HepG2 (cell line): Measurements from ENCODE around the gene HPS6. TPM values are rescaled to one million over a fixed set of nuclear protein-coding genes. Genes with fewer than 3 reads are reported as not detected.

ENCODE experiments used
- ATF7 ChIP-seq, 2 experiments: fragments of 450-650 bp in 1 of 2; sonication (generic) in 1 of 2; formaldehyde crosslinking in 1 of 2; IDR thresholded peaks; 2 replicates each; pipeline versions ENCODE4 v1.4.0 to v1.6.1; 2016 to 2020; ENCODE audit warnings: antibody characterized with exemption in 1 of 2, mild to moderate bottlenecking in 1 of 2, missing genetic modification reagents in 1 of 2
- CENPX ChIP-seq: sonication (generic); formaldehyde crosslinking; IDR thresholded peaks from 2 replicates; pipeline ENCODE4 v1.9.0; 2021; ENCODE audit warnings: mild to moderate bottlenecking, missing genetic modification reagents, moderate library complexity
- DMAP1 ChIP-seq: IDR thresholded peaks from 2 replicates; pipeline ENCODE4 v1.6.1; 2016
- FOXM1 ChIP-seq: sonication (generic); formaldehyde crosslinking; IDR thresholded peaks from 2 replicates; pipeline ENCODE4 v1.5.0; 2020; ENCODE audit warnings: missing genetic modification reagents
- HOXA3 ChIP-seq: sonication (generic); formaldehyde crosslinking; IDR thresholded peaks from 2 replicates; pipeline ENCODE4 v1.5.0; 2020; ENCODE audit warnings: missing genetic modification reagents
- HOXD1 ChIP-seq: sonication (generic); formaldehyde crosslinking; IDR thresholded peaks from 2 replicates; pipeline ENCODE4 v1.5.0; 2020; ENCODE audit warnings: missing genetic modification reagents
- JUN ChIP-seq: sonication (generic); formaldehyde crosslinking; IDR thresholded peaks from 2 replicates; pipeline ENCODE4 v1.4.0; 2020; ENCODE audit warnings: mild to moderate bottlenecking, missing genetic modification reagents
- NR2F6 ChIP-seq, 2 experiments: IDR thresholded peaks; 2 replicates each; pipeline ENCODE4 v1.6.1; 2016; ENCODE audit warnings: antibody characterized with exemption in 1 of 2, mild to moderate bottlenecking in 1 of 2
- SCMH1 ChIP-seq: sonication (generic); formaldehyde crosslinking; IDR thresholded peaks from 2 replicates; pipeline ENCODE4 v1.9.0; 2021; ENCODE audit warnings: missing genetic modification reagents, mild to moderate bottlenecking, borderline replicate concordance
- SETDB1 ChIP-seq: sonication (generic); formaldehyde crosslinking; IDR thresholded peaks from 2 replicates; pipeline ENCODE4 v1.5.1; 2020; ENCODE audit warnings: missing genetic modification reagents, mild to moderate bottlenecking, borderline replicate concordance
- SMAD1 ChIP-seq: sonication (generic); formaldehyde crosslinking; IDR thresholded peaks from 2 replicates; pipeline ENCODE4 v1.4.0; 2020; ENCODE audit warnings: missing genetic modification reagents, low read depth, mild to moderate bottlenecking, borderline replicate concordance
- SNAI1 ChIP-seq: sonication (generic); formaldehyde crosslinking; IDR thresholded peaks from 2 replicates; pipeline ENCODE4 v1.5.0; 2020; ENCODE audit warnings: mild to moderate bottlenecking, missing genetic modification reagents, borderline replicate concordance
- SOX6 ChIP-seq, 2 experiments: fragments of 450-650 bp in 1 of 2; sonication (generic) in 1 of 2; formaldehyde crosslinking in 1 of 2; IDR thresholded peaks; 2 replicates each; pipeline versions ENCODE4 v1.4.0 to v1.6.1; 2017 to 2020; ENCODE audit warnings: antibody characterized with exemption in 1 of 2, mild to moderate bottlenecking in 1 of 2, missing genetic modification reagents in 1 of 2
- TP53 ChIP-seq: sonication (generic); formaldehyde crosslinking; conservative IDR thresholded peaks from 2 replicates; pipeline ENCODE4 v1.4.0; 2020; ENCODE audit warnings: missing genetic modification reagents
- ZNF333 ChIP-seq: sonication (generic); formaldehyde crosslinking; IDR thresholded peaks from 2 replicates; pipeline ENCODE4 v1.4.0; 2020; ENCODE audit warnings: mild to moderate bottlenecking, missing genetic modification reagents, borderline replicate concordance
- ZNF530 ChIP-seq: sonication (generic); formaldehyde crosslinking; IDR thresholded peaks from 2 replicates; pipeline ENCODE4 v1.5.0; 2020; ENCODE audit warnings: low read depth, mild to moderate bottlenecking, missing genetic modification reagents
- ZNF562 ChIP-seq: sonication (generic); formaldehyde crosslinking; IDR thresholded peaks from 2 replicates; pipeline ENCODE4 v1.8.0; 2022; ENCODE audit warnings: missing genetic modification reagents, borderline replicate concordance
- ZNF720 ChIP-seq: sonication (generic); formaldehyde crosslinking; IDR thresholded peaks from 2 replicates; pipeline ENCODE4 v1.4.0; 2020; ENCODE audit warnings: missing genetic modification reagents
- polyA plus RNA-seq, 8 experiments: library from polyadenylated mRNA; depleted of rRNA in 3 of 8; stranded (reverse) in 7 of 8; unstranded in 1 of 8; fragments of >200 nt; fragmentation: Illumina TruSeq in 4 of 8; extraction: Trizol in 4 of 8; gene quantifications; 2 replicates each; pipeline versions ENCODE4 v1.2.1 to v1.2.3, GENCODE V29; 2011 to 2016; ENCODE audit warnings: low read depth in 4 of 8, missing spikeins in 1 of 8, mixed read lengths in 1 of 8; ENCODE audit not compliant: insufficient read depth in 1 of 8
- total RNA-seq, 5 experiments: library from RNA; depleted of rRNA; stranded (reverse); fragments of >200 nt; fragmentation: Illumina TruSeq; extraction: Trizol; gene quantifications; 2 replicates each; pipeline ENCODE4 v1.2.3, GENCODE V29; 2016; ENCODE audit warnings: low read depth in 1 of 5
- TF ChIP-seq, protein P1 (sequence below): IDR thresholded peaks from 2 replicates; pipeline ENCODE4 v1.6.1; 2018; ENCODE audit warnings: missing genetic modification reagents
- TF ChIP-seq, protein P2 (sequence below): sonication (generic); formaldehyde crosslinking; IDR thresholded peaks from 2 replicates; pipeline ENCODE4 v1.8.1; 2023; ENCODE audit warnings: missing genetic modification reagents, mild to moderate bottlenecking, borderline replicate concordance
- TF ChIP-seq, protein P3 (sequence below), 2 experiments: IDR thresholded peaks; 2 replicates each; pipeline ENCODE4 v1.6.1; 2011 to 2012; ENCODE audit warnings: low read length in 2 of 2, borderline replicate concordance in 1 of 2, low read depth in 1 of 2, mild to moderate bottlenecking in 1 of 2, moderate library complexity in 1 of 2
- TF ChIP-seq, protein P4 (sequence below): sonication (generic); formaldehyde crosslinking; IDR thresholded peaks from 2 replicates; pipeline ENCODE4 v1.5.1; 2020; ENCODE audit warnings: missing genetic modification reagents, mild to moderate bottlenecking, borderline replicate concordance
- TF ChIP-seq, protein P5 (sequence below): sonication (generic); formaldehyde crosslinking; IDR thresholded peaks from 2 replicates; pipeline ENCODE4 v1.8.1; 2023; ENCODE audit warnings: mild to moderate bottlenecking, moderate library complexity, missing genetic modification reagents

Gene HPS6
- total and polyA plus RNA-seq, 2 of the 13 experiments (the other 11 are each of a cell fraction or from before 2014, with no cell fraction given), result 2.9 to 14.9 TPM

DNA sequence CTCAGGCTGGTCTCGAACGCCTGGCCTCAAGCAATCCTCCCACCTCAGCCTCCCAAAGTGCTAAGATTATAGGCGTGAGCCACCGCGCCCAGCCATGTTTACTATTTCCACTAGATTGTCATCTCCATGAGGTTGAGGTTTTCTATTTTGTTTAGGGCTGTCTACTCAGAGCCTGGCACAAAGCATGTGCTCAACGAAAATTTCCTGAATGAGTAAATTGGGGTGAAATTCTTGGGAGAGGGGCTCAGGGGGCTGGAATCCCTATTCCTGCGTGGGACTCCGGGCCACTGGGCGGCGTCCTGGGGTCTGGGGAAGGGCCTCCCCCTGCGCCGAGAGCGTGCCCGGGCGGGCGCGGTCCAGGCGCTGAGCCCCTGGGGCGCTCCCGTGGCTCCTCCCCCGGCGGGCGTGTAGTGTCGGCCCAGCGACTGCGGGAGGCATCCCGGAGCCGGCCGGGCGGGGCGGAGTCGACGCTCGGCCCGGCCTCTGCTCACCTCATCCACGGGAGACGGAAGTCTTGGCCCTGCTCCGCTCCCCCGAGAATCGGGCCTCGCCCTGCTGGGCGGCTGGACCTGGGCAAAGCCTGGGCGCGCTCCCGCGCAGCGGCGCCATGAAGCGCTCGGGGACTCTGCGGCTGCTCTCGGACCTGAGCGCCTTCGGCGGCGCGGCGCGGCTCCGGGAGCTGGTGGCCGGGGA is at the start of gene HPS6 (continued):
- TF ChIP-seq, protein P1, sequence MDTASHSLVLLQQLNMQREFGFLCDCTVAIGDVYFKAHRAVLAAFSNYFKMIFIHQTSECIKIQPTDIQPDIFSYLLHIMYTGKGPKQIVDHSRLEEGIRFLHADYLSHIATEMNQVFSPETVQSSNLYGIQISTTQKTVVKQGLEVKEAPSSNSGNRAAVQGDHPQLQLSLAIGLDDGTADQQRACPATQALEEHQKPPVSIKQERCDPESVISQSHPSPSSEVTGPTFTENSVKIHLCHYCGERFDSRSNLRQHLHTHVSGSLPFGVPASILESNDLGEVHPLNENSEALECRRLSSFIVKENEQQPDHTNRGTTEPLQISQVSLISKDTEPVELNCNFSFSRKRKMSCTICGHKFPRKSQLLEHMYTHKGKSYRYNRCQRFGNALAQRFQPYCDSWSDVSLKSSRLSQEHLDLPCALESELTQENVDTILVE (CRISPR knock-in tag), result peak; percentile 67; the same call in 1 of the 2 replicates
- TF ChIP-seq, protein P2, sequence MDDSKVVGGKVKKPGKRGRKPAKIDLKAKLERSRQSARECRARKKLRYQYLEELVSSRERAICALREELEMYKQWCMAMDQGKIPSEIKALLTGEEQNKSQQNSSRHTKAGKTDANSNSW (CRISPR knock-in tag), result no peak; the same call in 1 of the 2 replicates
- TF ChIP-seq FOXM1 (CRISPR knock-in tag) (no peak), ZNF562 (CRISPR knock-in tag) (no peak), SMAD1 (CRISPR knock-in tag) (no peak), SOX6 (IDR thresholded peaks at IDR 0.05) (no peak), SOX6 (CRISPR knock-in tag; IDR thresholded peaks at IDR 0.05) (no peak), ZNF720 (CRISPR knock-in tag) (no peak), DMAP1 (CRISPR knock-in tag) (no peak), JUN (CRISPR knock-in tag) (no peak), ZNF333 (CRISPR knock-in tag) (no peak), TP53 (no peak), SNAI1 (CRISPR knock-in tag) (no peak), ATF7 (IDR thresholded peaks at IDR 0.05) (no peak), ATF7 (CRISPR knock-in tag; IDR thresholded peaks at IDR 0.05) (no peak), NR2F6 (IDR thresholded peaks at IDR 0.05) (no peak), NR2F6 (CRISPR knock-in tag; IDR thresholded peaks at IDR 0.05) (no peak), HOXD1 (CRISPR knock-in tag) (peak; percentile 35; the same call in 1 of the 2 replicates), SETDB1 (CRISPR knock-in tag) (no peak), CENPX (CRISPR knock-in tag) (no peak), ZNF530 (CRISPR knock-in tag) (no peak), HOXA3 (CRISPR knock-in tag) (peak; percentile 58; the same call in 1 of the 2 replicates), SCMH1 (CRISPR knock-in tag) (no peak)
- TF ChIP-seq, protein P3, sequence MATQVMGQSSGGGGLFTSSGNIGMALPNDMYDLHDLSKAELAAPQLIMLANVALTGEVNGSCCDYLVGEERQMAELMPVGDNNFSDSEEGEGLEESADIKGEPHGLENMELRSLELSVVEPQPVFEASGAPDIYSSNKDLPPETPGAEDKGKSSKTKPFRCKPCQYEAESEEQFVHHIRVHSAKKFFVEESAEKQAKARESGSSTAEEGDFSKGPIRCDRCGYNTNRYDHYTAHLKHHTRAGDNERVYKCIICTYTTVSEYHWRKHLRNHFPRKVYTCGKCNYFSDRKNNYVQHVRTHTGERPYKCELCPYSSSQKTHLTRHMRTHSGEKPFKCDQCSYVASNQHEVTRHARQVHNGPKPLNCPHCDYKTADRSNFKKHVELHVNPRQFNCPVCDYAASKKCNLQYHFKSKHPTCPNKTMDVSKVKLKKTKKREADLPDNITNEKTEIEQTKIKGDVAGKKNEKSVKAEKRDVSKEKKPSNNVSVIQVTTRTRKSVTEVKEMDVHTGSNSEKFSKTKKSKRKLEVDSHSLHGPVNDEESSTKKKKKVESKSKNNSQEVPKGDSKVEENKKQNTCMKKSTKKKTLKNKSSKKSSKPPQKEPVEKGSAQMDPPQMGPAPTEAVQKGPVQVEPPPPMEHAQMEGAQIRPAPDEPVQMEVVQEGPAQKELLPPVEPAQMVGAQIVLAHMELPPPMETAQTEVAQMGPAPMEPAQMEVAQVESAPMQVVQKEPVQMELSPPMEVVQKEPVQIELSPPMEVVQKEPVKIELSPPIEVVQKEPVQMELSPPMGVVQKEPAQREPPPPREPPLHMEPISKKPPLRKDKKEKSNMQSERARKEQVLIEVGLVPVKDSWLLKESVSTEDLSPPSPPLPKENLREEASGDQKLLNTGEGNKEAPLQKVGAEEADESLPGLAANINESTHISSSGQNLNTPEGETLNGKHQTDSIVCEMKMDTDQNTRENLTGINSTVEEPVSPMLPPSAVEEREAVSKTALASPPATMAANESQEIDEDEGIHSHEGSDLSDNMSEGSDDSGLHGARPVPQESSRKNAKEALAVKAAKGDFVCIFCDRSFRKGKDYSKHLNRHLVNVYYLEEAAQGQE (IDR thresholded peaks at IDR 0.05; ENCODE audit: borderline replicate concordance in 1 of 2, low read depth in 1 of 2, low read length in 2 of 2), result no peak
- TF ChIP-seq, protein P4, sequence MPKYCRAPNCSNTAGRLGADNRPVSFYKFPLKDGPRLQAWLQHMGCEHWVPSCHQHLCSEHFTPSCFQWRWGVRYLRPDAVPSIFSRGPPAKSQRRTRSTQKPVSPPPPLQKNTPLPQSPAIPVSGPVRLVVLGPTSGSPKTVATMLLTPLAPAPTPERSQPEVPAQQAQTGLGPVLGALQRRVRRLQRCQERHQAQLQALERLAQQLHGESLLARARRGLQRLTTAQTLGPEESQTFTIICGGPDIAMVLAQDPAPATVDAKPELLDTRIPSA (CRISPR knock-in tag), result no peak
- TF ChIP-seq, protein P5, sequence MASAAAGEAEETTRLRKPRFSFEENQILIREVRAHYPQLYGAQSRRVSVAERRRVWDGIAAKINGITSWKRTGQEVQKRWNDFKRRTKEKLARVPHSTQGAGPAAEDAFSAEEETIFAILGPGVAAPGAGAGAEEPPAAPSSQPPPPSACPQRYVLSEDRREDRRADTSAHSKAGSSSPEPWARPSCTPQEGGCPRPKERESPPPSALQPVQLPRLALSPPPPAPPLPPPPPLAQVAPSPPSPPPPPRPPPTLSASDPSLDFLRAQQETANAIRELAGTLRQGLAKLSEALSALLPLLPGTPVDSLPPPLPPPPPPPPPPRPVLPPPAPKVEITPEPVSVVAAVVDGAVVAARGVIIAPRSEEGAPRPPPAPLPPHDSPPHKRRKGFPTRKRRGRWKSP (CRISPR knock-in tag), result peak; percentile 63; the same call in 1 of the 2 replicates
